GM19240 (cell line): Measurements from ENCODE around the gene NEURL1.

ENCODE experiments used
- DNase-seq: peaks from one replicate; pipeline ENCODE4 v3.0.0; 2011; ENCODE audit warnings: low spot score; ENCODE audit not compliant: insufficient read length

Gene NEURL1

DNA sequence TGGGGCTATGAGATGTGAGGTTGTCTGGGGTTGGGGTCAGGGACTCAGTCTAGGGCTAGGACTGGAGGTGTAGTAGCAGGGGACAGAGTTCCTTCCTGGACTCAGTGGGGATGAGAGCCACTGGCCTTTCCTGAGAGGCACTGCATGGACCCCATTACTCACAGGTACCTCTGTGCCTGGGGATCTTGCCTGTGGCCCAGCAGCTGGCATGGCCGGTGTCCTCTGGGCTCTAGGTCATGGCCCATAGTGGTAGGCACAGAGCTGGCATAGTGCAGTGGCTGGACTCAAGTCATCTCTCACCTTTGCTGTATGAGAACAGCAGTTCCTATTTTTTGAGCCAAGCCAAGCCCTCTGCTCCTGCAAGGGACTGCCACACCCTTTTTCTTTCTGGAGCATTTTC is 51.9 kb downstream of the NEURL1 start:
- no peak for DNase-seq

DNA sequence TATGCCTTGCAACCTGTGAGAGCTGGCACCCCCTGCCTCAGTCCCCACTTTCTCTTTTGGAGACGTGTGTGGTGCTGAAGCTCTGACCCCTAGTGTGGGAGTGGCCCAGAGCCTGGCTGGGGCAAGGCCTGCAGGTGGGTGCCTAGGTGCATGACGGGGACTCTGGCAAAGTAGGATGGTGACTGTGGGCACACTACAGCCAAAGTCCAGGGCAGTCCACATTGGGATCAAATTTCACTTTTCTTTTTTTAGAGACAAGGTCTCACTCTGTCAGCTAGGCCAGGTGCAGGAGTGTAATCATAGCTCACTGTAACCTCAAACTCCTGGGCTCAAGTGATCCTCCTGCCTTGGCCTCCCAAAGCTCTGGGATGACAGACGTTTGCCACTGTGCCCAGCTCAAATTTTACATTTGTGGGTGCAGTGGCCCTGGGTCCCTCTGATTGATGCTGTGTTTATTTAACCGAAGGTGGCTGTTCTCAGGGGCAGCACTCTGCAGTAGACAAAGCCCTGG is 52.3 kb downstream of the NEURL1 start:
- no peak for DNase-seq

DNA sequence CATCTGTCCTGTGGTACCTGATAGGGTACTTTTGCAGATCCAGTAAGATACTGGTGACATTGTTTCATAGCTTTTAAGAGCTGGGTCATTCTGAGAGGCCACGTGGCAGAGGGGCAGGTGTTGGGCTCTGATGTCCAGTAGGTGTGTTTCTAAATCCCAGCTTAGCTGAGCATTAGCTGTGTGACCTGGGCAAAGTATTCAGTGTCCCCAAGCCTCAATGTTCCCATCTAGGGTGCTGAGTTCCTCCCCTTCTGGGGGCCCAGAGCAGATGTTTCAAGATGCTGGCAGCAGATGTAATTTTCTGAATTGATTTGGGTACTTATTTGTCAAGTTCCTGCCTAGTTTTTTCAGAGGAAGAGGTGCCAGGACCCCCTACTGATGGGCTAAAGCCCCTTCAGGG is 52.9 kb downstream of the NEURL1 start:
- DNase-seq: no peak

DNA sequence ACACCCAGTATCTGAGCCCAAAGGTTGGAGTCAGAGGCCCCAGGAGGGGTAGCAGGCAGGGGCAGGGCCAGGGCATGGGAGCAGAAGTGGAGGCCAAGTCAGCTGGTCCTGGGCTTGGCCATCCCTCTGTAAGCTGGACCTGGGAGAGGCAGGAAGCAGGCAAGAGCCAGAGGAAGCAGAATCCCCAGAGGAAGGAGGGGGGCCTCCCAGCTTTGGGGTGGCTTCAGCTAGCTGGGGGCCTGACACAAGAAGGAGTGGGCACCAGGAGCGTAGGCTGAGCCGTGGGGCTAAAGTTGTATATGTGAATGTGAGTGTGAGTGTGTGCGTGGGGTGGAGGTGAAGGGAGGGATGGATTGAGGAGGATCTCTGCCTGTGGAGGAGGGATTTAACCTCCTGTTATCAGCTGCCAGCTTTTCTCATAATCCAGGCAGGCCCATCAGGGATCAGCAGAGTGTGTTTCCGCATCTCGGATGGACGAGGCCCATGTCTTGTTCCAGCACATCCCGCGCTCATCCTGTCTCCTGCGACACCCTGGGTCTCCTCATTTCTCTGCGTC is 54.0 kb downstream of the NEURL1 start:
- DNase-seq: no peak

DNA sequence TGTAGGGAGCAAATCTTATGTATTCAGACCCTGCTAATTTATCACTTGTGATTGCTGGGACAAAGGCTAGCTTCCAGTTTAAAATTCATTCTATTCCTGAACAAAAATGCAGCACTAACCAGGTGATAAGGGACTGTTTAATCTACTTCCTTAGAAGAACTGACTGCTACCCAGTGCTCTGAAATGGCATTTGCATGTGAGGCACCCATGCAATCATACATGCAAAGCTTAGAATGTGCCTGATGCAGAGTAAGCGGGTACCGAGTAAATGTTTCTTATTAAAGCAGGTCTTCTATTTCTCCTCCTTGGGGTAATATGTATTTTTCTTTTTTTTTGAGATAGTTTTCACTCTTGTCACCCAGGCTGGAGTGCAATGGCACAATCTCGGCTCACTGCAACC is 54.5 kb downstream of the NEURL1 start:
- no peak for DNase-seq

DNA sequence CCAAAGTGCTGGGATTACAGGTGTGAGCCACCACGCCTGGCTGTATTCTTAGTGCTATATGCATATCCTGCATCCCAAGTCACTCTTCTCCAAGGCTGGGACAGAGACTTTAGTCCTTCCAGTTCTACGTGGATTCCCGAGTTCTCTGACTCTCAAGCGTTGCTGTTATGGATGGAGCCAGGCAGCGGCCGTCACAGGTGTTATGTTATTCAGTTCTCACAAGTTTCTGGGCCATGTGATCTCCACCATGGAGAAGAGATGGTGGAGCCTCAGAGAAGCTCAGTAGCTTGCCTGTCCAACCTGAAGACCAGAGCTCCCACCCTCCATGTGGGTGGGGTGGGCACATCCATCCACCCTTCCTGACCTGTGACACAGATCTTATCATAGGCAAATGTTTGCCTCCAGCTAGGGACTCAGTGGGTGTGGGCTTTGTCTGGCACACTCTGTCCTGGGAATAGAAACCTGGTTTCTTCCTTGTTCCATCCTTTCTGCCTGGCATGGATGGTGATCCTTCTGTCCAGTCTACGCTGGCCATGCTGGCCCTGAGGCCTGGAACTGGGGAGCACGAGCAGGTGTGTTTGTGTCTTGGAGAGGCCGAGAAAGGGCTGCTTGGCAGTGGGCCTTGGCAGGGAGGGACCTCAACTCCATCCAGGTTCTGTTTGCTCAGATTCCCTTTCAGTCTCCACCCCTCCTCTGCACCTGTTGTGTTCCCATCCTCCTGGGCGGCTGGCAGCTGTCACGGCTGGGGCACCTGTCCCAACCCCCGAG is 55.3 kb downstream of the NEURL1 start:
- no peak for DNase-seq

DNA sequence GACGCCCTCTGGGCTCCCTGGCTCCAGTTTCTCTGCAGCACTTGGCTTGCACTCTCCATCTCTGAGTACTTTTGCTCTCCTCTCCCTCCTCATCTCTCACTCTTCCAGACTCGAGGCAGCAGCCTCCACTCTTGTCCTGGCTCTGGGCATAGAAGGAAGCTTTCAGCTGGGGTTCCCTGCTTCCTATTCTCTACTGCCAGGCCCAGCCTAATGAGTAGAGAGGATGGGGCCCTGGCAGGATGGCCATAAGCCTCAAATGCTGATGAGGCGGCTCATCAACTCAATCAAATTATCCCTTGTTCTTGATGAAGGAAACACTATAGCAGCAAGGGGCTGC is 55.8 kb downstream of the NEURL1 start:
- DNase-seq: no peak

DNA sequence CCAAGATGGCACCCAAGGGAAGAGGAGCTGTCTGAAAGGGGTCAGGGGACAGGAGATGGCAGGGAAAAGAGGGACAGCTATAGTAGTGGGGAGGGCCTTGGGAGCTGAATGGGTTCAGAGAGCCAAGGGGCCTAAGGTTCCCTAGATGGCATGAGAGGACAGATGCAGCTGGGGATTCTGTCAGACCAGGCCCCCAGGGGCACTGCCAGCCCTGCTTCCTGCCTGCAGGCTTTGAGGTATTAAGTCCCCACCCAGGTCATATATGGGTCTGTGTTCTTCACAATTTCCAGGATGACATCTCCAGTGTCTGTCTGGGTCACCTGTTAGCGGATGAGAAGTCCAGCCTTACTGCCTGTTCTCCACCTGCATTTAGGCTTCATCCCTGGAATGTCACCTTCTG is 56.7 kb downstream of the NEURL1 start:
- DNase-seq: no peak

DNA sequence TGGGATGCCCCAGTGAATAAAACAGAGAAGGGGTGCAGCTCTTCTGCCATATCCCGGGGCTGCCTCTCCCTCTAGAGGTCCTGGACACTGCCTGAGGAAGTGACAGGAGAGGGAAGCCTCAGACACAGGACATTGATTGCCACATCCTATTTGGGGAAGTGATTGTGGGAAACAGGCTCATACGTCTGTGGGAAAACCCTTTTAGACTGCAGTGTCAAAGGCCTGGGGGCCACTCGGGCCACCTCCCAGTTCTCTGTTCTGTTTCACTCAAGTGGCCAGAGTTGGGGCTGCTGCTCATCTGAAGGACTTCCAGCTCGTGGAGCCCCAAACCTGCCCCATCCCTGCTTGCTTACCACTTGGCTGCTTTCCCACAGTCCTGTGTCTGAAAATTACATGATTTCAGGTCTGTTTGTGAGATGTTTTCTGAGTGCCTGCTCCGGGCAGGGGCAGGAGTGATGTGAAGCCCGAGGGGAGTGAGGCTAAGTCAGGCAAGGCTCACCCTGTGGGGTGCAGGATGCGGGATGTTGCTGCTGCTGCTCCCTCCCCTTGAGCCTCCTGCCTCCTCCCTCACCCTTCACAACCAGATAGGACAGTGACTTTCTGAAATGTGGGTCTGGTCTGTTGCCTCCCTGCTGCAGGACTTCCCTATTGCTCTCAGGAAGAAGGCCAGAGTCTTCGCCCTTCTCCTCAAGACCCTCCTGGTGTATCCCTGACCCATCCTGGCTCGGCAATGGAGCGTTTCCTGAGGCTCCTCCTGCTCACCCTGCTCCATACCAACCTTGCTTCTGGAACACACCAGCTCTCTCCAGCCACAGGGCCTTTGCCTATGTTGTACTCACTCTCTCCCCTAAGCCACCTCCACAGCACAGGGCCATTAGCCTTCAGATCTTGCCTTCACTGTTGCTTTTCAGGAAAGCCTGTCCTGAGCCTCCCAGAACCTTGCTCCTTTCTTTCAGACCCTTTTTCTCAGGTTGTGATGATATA is 58.4 kb downstream of the NEURL1 start:
- DNase-seq: no peak

DNA sequence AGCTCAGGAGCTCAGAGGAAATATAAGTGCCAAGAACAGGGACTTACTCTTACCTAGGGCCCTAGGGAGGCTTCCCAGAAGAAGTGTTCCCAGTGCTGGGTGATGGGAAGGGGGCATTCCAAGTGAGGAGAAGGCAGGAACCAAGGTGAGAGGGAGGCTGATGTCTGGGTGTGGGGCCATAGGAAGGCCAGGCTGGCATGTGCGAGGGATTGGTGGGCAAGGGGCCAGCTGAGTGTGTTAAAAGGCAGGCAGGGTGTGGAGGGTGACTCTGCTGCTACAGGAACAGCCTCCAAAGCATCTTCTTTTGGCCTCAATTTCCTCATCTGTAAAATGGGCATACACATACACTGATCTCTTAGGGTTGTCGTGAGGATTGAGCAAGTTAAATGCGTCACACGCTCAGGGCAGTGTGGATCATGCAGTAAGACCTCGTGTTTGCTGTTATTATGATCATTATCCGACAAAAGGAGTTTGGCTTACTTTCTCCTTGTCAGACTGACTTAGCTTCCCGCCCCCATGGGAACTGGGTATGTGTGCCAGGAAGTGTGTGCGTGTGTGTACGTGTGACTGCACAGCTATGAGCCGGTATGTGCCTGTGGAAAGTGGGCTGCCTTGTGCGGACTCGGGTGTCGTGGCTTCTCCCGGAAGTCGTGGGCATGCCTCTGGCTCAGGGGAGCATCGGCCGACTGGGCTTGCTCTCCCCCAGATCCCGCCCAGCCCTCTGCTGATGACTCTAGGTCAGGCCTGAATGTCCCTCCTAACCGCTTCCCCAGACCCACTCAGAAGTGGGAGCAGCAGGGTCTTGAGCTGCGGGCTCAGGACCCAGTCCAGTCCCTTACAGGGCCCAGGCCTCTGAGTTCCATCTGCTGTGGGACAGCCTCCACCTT is 59.6 kb downstream of the NEURL1 start:
- DNase-seq: no peak

DNA sequence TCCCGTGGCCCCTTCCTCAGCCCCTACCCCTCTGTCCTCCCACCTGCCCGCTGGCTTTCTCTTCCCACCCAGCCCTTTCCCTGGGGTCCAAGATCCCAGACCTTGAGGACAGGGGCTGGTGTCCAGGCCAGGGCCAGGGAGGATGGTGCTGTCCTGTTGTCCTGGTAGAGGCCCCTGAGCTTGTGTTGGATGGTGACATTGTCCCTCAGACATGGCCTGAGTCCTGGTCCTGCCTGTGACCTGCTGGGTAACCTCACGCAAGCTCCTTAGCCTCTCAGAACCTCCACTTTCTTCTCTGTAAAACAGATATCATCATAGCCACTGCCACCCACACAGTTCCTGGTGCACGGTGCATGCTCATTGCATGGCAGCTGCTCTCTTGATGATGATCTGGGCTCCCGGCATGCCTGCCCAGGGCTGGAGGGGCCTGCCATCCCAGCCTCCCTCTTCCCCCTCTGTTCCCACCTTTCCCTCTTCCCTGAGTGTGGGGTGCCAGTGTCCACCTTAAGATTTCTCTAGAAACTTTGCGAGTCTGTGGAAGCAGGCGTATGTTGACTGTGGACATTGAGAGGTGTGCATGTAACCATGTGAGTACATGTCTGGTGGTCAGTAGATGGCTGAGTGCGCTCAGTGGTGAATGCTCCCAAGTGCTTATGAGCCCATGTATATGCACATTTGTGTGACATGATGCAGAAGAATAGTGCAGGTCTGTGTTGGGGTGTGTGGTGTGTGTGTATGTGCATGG is 60.4 kb downstream of the NEURL1 start:
- DNase-seq: no peak

DNA sequence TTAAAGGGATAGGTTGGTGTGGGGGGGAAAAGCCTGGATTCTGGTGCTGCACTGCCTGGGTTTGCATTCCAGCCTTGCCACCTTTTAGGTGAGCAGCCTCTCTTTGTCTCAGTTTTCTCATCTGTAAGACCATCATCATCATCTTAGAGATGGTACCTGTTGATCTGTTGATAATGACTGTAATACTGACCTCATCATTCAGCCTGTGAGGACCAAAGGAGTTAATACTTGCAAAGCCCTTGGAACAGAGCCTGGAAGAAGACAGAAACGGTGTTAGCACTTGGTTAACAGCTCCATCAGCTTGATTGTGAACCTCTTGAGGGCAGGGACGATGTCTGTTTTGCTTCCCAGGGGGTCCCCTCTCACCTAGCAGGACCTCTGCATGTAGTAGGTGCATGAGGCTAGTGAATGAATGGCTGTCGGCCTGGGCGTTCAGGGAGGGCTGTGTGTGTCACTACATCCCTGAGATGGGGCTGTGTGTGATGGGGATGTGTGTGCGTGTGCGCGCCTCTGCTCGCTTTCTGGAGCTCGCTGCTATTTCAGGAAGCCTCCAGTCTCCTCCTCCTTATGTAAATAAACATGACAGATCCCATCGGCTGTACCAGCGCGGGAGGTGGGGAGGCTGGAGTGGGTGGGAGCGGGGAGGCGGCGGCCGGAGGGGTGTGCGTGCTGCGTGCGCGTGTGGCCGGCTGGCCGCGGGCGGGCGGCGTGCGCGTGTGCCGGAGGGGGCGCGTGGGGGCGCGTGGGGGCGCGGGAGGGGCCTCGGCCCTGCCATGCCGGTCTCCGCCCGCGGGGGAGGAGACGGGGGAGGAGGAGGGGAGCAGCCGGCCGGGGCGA is 61.2 kb downstream of the NEURL1 start:
- no peak for DNase-seq

DNA sequence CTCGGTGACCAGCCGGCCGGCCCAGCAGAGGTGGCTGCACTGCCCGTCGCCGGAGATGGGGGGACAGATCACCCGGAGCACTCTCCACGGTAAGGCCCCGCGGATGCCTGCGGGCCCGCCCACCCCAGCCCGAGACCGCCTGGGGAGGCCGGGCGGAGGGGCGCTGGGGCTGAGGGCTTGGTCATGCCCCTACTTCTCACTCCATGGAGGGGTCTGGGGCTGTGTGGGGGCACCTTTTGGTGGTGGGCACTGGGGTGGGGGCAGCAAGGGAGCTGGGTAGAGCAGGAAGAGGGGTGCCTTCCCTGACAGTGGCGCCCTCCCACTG is 61.8 kb downstream of the NEURL1 start:
- no peak for DNase-seq

DNA sequence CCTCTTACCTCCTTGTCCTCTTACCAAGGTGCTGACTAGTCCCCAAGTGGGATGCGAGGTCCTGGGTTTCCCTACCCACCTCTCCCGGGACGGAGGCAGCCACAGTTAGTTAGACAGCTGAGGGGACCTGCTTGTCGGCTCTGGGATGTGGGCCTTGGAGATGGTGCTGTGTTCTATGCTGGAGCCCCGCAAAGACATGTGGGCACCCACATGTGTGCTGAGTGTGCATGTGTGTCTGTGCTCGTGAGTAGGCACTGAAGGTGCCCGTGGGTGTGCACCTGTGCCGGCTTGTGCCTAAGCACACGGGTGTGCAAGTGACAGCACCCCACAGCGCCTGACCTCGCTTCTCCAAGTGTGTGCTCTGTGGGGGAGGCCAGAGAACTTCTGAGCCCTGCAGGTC is 62.2 kb downstream of the NEURL1 start:
- no peak for DNase-seq

DNA sequence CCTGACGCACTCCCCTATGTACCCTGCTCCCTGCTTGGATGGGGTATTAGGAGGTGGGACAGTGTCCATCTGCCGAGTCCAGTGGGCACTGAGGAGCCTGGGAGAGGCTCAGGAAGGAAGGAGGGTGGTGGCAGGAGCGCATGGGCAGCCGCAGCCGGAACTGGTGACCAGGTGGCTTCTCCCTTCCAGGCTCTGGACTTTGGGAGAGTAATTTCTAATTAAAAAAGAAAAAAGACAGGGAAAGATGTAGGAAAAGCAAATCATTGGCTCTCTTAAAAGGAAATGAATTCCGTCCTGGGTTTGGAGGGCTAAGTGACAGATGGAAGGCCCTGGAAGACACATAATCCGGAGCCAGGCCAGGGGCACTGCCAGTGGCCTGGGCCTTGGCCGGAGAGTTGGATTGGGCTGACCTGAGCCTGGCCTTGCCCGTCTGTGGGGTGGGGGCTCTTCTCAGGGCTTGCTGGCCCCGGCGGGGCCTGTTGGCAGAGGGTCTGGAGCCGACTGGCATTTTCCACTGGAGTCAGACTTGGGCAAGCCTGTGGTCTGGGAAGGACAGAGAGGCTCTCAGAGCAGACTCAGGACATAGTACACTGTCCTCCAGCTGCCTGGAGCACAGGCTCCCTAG is 63.0 kb downstream of the NEURL1 start:
- no peak for DNase-seq

DNA sequence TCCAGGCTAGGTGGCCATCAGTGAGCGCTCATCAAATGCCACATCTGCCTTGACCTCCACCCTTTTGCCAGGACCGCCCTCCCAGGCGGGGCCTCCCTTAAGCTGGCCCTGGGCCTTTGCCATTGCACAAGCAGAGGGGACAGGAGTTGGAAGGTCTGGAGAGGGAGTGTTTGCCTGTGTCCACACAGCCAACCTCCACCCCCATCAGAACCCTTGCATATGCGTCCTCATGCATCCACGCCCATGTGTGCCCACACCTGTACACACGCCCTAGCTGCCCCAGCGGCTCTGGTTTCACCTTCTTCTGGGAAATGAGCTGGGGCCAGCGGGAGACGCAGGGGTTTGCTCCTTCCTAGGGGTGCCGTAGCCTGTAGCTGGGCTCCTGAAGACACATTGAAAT is 64.0 kb downstream of the NEURL1 start:
- no peak for DNase-seq

DNA sequence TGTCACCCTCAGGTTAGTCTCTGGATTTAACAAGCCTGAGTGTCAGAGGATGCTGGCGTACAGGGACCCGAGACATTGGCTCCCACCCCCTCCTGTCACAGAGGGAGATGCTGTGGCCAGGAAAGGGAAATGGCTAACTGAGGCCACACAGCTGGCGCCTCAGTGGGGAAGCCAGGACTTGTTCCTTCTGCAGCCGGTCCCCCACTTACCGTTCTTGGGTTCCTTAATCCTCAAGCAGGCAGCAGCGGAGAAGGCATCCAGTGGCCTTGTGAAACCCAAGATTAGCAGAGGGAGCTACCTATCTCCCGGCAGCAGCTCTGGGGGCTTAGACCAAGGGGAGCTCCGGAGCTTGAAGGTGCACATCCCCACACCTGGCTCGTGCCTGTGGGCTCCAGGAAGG is 65.4 kb downstream of the NEURL1 start:
- no peak for DNase-seq

DNA sequence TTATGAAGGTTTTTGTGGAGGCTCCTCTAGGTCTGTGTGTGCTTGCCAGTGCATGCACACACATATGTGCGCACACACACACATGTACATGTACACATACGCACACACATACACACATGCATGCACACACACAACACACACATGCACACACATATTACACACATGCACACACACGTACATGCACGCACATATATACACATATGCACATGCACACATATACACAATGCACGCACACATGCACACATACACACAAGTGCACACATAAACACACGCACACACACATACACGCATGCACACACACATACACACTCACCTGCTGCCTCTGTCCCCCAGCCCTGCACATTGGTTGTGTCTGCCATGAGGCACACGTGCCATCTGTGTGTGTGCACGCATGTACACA is 66.3 kb downstream of the NEURL1 start:
- DNase-seq: no peak

DNA sequence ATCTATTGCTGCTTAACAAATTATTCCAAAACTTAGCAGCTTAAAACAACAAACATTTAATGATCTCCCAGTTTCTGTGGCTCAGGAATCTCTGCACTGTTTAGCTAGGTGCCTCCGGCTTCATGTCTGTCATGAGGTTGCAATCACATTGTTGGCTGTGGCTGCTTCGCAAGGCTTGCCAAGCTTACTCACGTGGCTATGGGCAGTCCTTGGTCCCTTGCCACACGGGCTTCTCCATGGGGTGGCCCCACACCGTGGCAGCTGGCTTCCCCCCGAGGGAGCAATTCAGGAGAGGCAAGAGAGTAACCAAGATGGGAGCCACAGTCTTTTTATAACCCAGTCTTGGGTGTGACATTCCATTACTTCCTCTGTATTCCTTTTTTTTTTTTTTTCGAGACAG is 67.4 kb downstream of the NEURL1 start:
- DNase-seq: no peak
